ENCODE data around the gene GSTM5.
"Not testable (repeated sequence)": the region's sequence is repeated elsewhere in the genome, so short reads cannot be mapped to it uniquely, and the experiment has no call there.

The GSTM5 gene

GRCh38 chr1:109762039-109762585 is 50.1 kb downstream of the GSTM5 start:
- no peak for DNase-seq (ENCODE audit: low read depth)

- DNase-seq (ENCODE audit: low read depth): no peak
Observed at GRCh38 chr1:109762821-109763645, 51.0 kb downstream of the GSTM5 start.

- no peak for DNase-seq (ENCODE audit: low read depth)
Observed at GRCh38 chr1:109763646-109764415, 51.8 kb downstream of the GSTM5 start, which contains the start of gene EPS8L3. Gene EPS8L3, minus strand, starts transcription at chr1:109763923. Its CDS starts 2,174 bp downstream, at chr1:109761749.

GRCh38 chr1:109764561-109765482 is 52.8 kb downstream of the GSTM5 start:
- no peak for DNase-seq (ENCODE audit: low read depth)

GRCh38 chr1:109765483-109765815 is 53.4 kb downstream of the GSTM5 start:
- DNase-seq (ENCODE audit: low read depth): no peak

- no peak for DNase-seq (ENCODE audit: low read depth)
Observed at GRCh38 chr1:109765896-109766615, 54.0 kb downstream of the GSTM5 start.

GRCh38 chr1:109766991-109767636 is 55.1 kb downstream of the GSTM5 start:
- DNase-seq (ENCODE audit: low read depth): not testable (repeated sequence)
